HG02938 (cell line): ENCODE results near the gene ITSN2.

ENCODE experiments used
- ATAC-seq: cut with Tn5 transposase; IDR thresholded peaks from one replicate; pipeline ENCODE4 v1.9.1; 2021; ENCODE audit warnings: mild to moderate bottlenecking, moderate library complexity; ENCODE audit not compliant: unreplicated experiment

Gene ITSN2

DNA sequence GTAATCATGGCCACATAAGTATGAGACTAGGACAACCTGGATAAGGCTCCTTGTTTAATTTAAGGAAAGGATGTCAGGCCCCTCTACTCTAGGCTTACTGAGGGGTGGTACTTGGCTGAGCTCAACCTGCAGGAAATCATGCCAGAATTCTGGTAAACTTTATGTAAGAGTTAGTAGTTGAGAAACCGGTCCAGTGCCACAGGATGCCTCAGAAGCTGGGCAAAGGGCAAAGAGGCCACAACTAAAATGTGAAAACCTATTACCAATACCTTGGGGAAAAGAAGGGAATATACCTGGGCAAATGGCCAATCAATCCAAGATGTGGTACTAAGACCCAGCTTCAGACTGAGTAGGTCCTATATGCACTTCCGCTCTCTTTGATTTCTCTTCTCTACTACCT, 86.7 kb downstream of the ITSN2 start:
- ATAC-seq: no peak

DNA sequence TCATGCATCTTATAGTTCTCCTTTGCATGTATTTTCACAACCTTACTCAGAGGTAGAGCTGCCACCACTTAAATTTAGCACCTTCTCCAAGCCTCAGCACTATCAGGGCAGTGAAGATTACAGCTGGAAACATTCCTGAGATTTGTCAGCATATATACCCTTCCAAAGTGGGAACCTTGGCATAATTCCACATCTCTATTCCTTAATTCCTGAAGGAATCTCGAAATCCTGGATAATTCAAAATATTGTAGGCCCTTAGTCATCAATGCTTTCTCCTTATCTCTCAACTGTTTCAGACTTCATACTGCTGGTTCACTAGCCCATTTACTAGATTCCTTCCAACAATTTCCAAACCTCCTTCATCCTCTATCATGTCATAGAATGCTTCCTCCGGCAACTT, 87.4 kb downstream of the ITSN2 start:
- ATAC-seq: no peak

DNA sequence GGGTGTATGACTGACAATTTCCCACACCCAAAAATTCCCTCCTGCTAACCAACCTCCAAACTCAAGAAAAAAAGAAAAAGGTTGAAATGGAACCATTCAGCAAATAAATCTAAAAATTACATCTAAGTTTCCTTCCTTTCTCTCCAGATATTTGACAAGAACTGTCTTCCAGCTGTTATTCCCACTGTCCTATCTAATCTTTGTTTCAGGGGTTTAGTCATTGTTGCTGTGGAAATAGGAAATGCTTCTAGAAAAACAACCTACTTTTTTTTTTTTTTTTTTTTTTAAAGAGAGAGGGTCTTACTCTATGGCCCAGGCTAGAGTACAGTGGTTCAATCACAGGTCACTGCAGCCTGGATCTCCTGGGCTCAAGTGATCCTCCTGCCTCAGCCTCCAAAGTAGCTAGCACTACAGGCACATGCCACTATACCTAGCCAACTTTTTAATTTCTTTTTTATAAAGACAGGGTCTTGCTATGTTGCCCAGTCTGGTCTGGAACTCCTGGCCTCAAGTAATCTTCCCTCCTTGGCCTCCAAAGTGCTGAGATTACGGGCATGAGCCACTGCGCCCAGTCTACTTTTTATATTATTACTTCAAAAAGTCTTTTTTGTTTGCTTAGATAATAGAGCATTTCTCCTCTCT, 88.1 kb downstream of the ITSN2 start:
- ATAC-seq: no peak

DNA sequence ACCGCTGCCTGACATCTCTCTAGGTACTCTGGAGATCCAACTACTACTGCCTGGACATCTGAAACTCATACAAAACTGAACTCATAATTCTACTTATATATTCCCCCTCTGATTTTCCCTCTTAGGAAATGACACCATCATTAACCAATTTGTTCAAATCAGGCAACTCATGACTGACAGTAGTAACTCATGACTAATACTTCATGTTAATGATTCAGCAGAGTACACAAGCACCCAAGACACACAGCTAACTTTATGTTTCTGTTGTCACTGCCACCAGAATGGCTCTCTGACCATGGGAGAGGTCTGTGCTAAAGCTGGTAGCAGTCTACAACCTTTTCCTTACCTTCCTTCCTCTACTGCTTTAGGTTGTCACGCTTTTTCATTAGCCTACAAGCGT, 91.1 kb downstream of the ITSN2 start:
- no peak for ATAC-seq

DNA sequence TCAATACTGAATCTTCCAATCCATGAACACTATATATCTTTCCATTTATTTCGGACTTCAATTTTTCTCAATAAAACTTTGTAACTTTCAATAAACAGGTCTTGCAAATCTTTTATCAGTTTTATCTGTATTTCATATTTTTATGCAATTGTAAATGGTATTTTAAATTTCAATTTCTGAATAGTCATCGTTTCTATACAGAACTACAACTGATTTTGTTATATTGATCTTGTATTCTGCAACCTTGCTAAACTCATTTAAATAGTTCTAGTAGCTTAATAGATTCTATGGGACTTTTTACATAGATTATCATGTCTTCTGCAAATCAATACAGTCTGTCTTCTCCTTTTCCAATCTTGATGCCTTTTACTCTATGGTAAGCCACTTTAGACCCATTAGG, 95.1 kb downstream of the ITSN2 start:
- no peak for ATAC-seq

DNA sequence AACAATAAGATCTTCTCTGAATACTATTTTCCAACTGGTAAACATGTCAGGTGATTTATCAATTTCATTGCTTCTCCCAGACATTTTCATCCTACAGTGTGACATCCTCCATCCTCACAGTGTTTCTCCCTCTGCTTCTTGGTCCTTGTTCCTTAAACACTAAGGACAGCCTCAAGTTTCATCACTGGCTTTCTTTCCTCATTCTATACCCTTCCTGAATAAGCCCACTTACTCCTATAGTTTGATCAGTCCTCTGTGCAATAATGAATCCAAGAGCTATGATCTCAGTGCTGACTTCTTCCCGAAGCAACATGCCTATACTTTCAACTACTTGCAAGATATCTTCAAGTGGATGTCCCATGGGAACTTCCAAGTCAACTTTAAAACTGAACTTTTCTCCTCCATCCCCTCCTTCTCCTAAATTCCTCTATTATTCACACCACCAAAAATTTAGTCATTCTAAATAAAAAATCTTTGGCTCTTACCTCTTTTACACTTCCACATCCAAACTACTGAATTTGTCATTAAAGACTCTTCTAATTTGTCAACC, 97.8 kb downstream of the ITSN2 start:
- ATAC-seq: no peak

DNA sequence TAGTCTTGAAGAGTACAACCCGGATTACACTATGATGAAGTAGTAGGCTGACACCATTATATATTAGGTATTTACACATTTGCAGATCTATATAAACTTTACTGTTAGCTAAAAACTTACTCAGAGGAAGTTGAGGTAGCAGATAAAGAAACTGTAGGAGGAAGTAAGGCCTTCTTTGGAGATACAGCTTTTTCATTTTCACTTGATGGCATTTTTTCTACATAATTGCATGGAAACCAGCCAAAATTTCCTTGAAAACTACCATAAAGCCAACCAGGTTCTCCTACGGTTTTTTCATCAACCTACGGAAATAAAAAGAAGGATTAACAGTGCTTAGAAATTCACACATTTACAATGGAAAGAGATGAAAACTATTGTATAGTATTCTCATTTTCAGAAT, 98.9 kb downstream of the ITSN2 start:
- no peak for ATAC-seq

DNA sequence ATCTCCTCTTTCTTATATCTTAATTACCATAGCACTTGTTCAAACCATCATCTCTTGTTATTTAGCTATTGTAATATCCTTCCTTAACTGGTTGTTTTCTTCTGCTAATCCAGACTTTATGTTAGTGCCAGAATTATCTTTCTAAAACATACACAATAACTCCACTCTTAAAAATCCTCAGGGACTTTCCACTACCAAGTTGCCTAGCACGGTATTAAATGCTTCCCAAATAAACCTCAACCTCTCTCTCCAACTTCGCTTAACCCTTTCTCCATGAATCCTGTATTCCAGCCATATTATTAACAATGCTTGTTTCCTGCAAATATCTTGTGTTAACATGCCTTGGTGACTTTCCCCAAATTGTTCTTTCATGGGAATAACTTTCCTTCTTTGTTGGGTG, 101.0 kb downstream of the ITSN2 start:
- ATAC-seq: no peak

DNA sequence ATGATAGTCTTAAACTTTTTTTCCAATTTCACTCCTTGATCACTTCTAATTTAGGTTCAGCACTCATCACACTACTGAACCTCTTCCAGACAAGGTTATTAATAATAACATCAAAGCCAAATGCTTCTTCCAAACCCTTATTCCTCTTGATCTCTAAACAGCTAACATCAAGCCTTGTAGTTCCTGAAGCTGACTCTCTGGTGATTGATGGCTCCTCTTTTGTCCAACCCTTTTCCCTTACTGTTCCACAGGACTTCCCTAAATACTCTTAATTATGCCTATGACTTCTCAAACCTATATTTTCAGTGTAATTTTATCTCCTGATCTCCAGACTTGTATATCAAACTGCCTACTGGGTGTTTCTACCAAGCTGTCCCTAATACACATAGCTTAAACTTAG, 101.6 kb downstream of the ITSN2 start:
- no peak for ATAC-seq

DNA sequence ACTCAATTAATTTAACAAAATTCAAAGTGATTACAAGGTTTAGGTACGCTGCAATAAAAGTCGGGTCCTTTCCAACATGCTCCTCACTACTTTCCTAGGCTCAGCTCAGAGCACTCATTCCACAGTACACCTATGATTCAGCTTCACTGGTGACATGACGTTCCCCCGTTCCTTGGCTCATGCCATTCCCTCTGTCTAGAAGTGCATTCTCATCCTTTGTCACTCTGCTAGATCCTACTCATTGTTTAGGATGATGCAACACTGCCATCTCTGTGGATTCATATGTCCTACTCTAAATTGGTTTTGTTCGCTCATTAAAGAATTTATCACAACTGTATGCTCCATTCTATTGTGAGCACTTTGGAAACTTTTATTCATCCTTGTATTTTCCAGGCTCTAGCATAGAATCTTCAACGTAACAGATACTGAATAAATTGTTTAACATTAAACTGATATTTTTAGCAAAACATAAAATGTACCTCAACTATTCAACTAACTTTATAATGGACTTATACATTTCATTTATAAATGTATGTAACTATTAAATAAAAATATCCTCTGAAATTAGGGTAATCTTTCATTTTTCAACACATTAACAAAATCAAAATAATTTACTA, 106.9 kb downstream of the ITSN2 start:
- no peak for ATAC-seq

DNA sequence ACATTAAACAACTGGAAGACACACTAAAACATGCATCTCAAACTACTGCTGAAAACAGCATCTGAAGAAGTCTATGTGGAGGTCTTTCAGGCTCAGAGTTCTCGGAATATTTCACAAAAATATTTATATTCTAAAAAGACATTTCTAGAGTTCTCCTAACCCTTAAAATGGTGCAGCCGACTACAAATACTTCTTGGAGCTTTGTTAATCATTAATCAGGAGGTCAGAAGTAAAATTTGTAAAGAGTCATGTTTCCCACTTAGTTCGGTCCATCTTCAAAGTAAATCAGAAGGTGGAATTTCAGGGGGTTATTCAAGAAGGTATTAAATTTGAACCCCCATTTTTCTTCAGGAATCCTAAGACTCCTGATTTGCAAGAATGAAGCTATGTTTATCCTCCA, 112.7 kb downstream of the ITSN2 start:
- no peak for ATAC-seq

DNA sequence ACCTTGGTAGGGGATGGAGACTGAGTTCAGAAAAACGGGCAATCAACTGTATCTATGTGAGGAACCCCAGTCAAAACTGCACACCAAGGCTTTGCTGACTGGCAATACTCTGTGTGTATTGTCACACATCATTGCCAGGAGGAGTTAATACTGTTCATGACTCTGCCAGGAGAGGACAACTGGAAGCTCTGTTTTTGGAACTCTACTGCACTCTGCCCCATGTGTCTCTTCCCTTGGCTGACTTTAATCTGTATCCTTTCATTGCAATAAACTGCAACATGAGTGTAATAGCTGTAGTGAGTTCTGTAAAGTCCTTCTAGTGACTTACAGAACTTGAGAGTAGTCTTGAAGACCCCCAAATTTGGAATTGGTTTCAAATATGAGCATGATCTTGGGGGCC, 113.2 kb downstream of the ITSN2 start:
- ATAC-seq: no peak

DNA sequence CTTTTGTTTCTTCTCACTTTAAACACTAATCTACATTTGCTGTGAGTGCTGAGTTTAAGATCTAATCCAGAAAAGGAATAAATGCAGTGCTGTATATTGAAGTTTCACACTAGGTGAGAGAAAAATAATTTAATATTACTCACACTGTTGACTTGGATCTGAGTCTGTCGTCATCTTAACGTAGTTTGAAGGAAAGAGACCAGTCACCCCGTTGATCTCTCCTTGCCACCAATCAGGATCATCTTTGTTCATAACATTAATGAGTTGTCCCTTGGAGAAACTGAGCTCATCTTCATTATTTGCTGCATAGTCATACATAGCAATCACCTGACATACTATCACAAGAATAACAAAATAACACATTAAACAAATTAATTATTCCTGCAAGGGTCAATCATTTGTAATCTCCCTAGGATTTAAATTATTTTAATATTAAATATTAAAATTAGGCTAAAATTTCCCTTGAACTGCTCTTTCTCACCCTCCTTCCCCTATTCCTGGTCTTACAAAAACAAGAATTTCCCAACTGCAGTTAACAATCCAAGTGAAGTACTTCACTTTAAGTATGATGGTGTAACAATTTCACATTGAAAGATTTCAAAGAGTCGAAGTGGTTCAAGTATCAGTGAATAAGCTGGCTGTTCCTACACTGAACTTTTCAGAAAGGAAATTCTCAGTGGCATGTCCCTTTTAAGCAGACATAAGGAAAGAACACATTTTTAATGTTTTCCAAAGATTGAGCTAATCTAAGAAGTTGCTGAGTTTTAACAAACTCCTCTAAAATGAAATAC, 114.2 kb downstream of the ITSN2 start:
- no peak for ATAC-seq

DNA sequence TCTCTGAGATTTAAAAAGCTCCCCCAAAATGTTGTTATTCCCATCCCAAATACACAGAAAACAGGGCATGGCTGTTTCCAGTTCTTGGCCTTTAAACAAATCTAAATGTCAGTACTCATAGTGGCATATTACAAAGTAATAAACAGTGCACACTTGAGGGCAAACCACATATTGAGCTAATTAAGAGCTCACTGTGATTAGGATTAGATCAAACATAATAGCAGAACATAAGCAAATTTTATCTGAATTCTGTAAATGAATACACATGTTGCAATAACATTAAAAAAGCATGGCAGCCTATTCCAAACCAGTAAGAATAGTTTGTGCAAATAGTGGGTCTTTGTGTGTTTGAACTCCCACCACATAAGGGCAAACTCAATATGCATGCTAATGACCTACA, 118.8 kb downstream of the ITSN2 start:
- ATAC-seq: no peak

DNA sequence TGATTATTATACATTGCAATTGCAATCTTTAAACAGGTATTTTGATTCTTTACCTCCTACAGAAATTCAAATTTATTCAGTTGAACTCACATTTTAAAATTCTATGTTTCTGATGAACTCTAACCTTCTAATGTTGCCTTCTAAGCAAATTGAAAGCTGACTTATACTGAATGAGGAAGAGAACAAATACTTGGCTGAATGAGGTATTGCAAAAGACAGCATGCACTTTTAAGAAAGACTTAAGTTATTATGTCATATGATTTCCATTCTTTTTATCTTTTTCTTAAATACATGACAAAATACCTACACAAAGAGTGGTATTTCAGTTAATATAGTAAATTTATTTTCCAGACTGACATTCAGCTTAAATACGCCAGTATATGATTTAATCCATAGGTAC, 120.8 kb downstream of the ITSN2 start:
- no peak for ATAC-seq

DNA sequence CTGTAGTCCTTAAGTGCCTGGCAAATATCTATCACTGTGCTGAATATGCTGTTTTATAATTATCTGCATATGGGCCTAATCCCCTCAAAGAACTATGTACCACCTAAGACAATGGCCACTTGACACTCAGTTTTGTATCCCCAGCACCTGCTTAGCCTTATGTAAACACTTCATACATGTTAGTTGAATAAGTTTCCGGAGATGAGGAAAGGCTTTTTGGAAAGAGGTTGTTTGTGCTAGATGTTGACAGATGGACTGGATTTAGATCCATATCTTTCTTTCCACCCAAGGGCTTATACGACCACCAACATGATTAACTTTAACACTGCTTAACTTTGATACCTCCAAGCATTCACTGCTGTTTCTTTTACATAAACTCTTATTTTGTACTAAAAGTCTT, 122.2 kb downstream of the ITSN2 start:
- no peak for ATAC-seq

DNA sequence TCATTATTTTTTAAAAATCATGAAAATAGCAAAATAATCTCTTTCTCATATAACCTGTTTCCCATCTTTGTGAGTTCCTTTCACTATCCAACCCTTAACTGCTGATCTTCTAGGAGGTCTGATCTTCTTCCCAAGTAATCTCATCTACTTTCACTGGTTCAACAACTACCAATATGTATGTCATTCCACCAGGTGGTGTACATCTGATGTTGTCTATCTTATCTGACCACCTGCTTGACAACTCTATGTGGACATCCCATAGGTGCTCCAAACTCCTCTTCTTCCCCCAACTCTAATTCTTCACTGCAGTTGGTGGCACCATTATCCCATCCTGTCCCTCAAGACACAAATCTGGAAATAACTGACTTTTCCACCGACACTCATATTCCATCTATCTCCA, 123.0 kb downstream of the ITSN2 start:
- no peak for ATAC-seq

DNA sequence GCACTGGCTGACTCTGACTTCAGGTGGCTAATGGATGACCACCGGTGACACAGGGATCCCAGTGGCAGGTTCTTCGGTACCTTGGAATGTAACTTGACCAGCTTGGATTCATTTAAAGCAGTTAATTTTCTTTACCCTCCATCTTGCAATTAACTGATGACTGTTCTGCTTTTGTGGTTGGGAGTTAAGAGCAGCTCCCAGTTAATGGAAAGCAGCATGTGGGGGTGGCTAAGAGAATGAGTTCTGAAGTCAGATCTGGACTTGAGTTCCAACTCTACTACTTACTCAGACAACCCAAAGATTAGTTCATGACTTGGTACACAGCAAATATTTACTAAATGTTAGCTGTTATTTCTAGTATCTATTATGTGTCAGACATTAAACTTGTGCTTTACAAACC, 127.0 kb downstream of the ITSN2 start:
- no peak for ATAC-seq

DNA sequence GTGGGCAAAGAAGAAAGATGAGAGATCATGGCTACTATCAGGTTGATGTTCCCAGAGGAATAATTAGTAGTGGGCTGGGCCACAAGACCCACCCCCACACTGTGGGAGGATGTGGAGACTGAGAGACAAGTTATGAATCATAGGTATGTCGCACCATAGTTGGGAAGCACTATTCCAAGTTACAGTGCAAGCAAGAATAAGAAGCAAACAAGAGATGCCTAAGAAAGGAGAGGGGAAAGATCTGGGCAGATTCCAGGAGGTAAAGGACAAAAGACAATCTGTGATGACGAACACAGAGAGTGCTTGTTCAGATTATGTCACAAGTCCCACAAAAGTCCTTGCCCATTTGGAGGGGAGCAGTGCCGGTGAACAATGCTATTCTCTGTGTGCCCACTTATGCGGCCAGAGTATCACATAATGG, 128.9 kb downstream of the ITSN2 start:
- ATAC-seq: no peak

DNA sequence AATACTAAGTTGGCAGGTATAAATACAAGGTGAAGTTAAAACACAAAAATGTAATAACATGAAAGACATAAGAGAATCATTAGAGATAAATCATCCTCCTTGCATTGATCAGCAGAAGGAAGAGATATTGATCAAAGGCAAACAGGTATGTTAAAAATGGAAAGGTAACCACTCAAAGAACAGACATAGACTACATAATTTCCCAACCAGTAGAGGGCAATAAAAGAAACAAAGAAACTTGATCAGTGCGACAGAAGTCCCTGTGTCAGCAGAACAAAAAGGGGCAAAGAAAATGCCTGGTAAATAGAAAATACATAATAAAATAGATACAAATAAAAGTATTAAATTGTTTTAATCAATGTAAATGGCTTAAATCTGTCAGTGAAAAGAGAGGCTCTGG, 131.9 kb downstream of the ITSN2 start:
- no peak for ATAC-seq

DNA sequence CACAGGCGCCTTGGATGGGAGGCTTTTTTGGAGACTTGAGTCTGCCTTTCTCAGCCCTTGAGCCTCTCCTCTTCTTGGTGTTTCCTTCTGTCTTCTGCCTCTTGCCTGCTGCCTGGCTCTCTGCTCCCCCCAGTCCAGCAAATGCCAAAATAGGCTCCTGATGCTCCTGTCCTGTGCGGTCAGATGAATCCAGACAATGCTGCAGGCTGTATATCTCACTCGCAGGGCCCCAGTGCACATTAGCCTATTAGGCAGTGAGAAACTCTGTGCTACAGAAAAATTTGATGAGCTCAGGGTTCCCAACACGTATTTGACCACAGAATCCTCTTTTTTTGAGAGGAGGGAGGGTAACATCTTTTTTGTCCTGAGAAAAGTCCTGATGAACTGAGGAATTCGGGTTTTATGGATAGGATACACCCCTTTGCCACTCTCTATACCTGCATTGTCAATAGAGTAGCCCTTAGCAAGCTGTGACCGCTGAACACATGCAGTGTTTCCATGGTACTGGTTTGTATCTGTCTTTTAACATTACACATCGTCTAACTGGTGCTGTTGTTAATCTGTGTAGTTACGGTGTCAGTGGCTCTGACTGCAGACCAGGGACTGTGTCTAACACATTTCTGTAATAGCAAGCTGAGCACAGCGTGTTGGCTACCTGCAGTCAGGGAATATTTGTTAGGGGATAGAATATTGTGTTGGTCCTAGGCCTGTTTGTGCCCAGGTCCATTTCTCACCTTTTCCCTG, 134.7 kb downstream of the ITSN2 start:
- ATAC-seq: no peak
